HepG2 (cell line): Measurements from ENCODE around the gene FAM47A.

Experiments
- MAX ChIP-seq: IDR thresholded peaks from 2 replicates; pipeline ENCODE4 v1.6.1; 2012; ENCODE audit warnings: inconsistent platforms
- NFYB ChIP-seq: sonication (generic); formaldehyde crosslinking; IDR thresholded peaks from 2 replicates; pipeline ENCODE4 v1.4.0; 2020; ENCODE audit warnings: missing genetic modification reagents
- PHF8 ChIP-seq: sonication (generic); formaldehyde crosslinking; IDR thresholded peaks from 2 replicates; pipeline ENCODE4 v1.5.0; 2020; ENCODE audit warnings: missing genetic modification reagents
- ZNF101 ChIP-seq: sonication (generic); formaldehyde crosslinking; IDR thresholded peaks from 2 replicates; pipeline ENCODE4 v1.4.0; 2020; ENCODE audit warnings: mild to moderate bottlenecking, low read depth, missing genetic modification reagents, borderline replicate concordance
- ZNF230 ChIP-seq: sonication (generic); formaldehyde crosslinking; IDR thresholded peaks from 2 replicates; pipeline ENCODE4 v1.4.0; 2020; ENCODE audit warnings: mild to moderate bottlenecking, missing genetic modification reagents
- ZNF33B ChIP-seq: sonication (generic); formaldehyde crosslinking; IDR thresholded peaks from 2 replicates; pipeline ENCODE4 v1.5.1; 2020; ENCODE audit warnings: mild to moderate bottlenecking, missing genetic modification reagents
- ZSCAN20 ChIP-seq: sonication (generic); formaldehyde crosslinking; IDR thresholded peaks from 2 replicates; pipeline ENCODE4 v1.4.0; 2020; ENCODE audit warnings: missing genetic modification reagents, mild to moderate bottlenecking, borderline replicate concordance

- TF ChIP-seq ZSCAN20 (CRISPR knock-in tag) (no peak), NFYB (CRISPR knock-in tag) (no peak), ZNF230 (no peak), ZNF33B (CRISPR knock-in tag) (no peak), PHF8 (CRISPR knock-in tag) (no peak), MAX (no peak), ZNF101 (CRISPR knock-in tag) (no peak)
Observed at GRCh38 chrX:34140816-34141215, 8.7 kb upstream of the FAM47A start.
